B cell (primary cell): ENCODE data around the gene ST8SIA1. TPM values are rescaled to one million over a fixed set of nuclear protein-coding genes. Genes with fewer than 3 reads are reported as not detected.

ENCODE experiments used
- ATAC-seq: fragments of 200-7000 bp; cut with Tn5 transposase; one replicate; pipeline ENCODE4 v1.10.0; 2021; ENCODE audit warnings: low read depth, mild to moderate bottlenecking, moderate number of reproducible peaks, moderate library complexity
- CTCF ChIA-PET: fragments of 350-600 bp; sonication (Branson Sonifier 250); formaldehyde crosslinking; loops from one replicate; lab custom pipeline; 2021; ENCODE audit warnings: antibody characterized with exemption, inconsistent platforms; lab: Charles Lee
- POLR2A ChIA-PET: fragments of 350-600 bp; sonication (Branson Sonifier 250); formaldehyde crosslinking; loops from one replicate; lab custom pipeline; 2021; ENCODE audit warnings: antibody characterized with exemption; lab: Charles Lee
- DNase-seq: peaks from one replicate; pipeline ENCODE4 v3.0.0; 2013
- H2AFZ ChIP-seq: 2 replicates; pipeline ENCODE4 v1.6.1; 2012; ENCODE audit warnings: mild to moderate bottlenecking, low read depth, low read length; ENCODE audit not compliant: insufficient read depth, poor library complexity, severe bottlenecking
- H3K27ac ChIP-seq, 2 donors: 1 replicate in 1 of 2; 2 replicates in 1 of 2; pipeline ENCODE4 v1.5.1; 2012 to 2013; ENCODE audit warnings: low read length in 2 of 2, mild to moderate bottlenecking in 2 of 2, moderate library complexity in 1 of 2
- H3K27me3 ChIP-seq, 4 experiments: fragments of 200-600 bp in 1 of 4; sonication (generic) in 1 of 4; replicated peaks in 1 of 4; 1 replicate in 2 of 4; 2 replicates in 2 of 4; pipeline versions ENCODE4 v1.6.1 to v1.7.0; 2013 to 2016; ENCODE audit warnings: low read length in 3 of 4, mild to moderate bottlenecking in 2 of 4, mixed read lengths in 1 of 4, moderate library complexity in 1 of 4; ENCODE audit not compliant: insufficient read depth in 4 of 4, control insufficient read depth in 3 of 4; ENCODE audit errors: control extremely low read depth in 1 of 4
- H3K36me3 ChIP-seq, 2 experiments: replicated peaks in 1 of 2; 1 replicate in 1 of 2; 2 replicates in 1 of 2; pipeline versions ENCODE4 v1.6.1 to v1.7.1; 2013; ENCODE audit warnings: low read length in 1 of 2; ENCODE audit not compliant: insufficient read depth in 2 of 2, control insufficient read depth in 1 of 2; ENCODE audit errors: control extremely low read depth in 1 of 2, extremely low read depth in 1 of 2
- H3K4me1 ChIP-seq, 2 donors: fragments of 200-600 bp in 1 of 2; sonication (generic) in 1 of 2; 1 replicate in 1 of 2; 2 replicates in 1 of 2; pipeline versions ENCODE4 v1.5.1 to v1.6.1; 2013 to 2017; ENCODE audit warnings: low read length in 2 of 2; ENCODE audit not compliant: control insufficient read depth in 2 of 2, insufficient read depth in 2 of 2
- H3K4me2 ChIP-seq: replicated peaks from 2 replicates; pipeline ENCODE3; 2012; ENCODE audit warnings: mild to moderate bottlenecking, low read depth, low read length; ENCODE audit not compliant: poor library complexity, severe bottlenecking
- H3K4me3 ChIP-seq, 5 experiments: fragments of 200-600 bp in 1 of 5; sonication (generic) in 1 of 5; 1 replicate in 3 of 5; 2 replicates in 2 of 5; pipeline versions ENCODE4 v1.5.1 to v1.7.0; 2011 to 2016; ENCODE audit warnings: low read length in 4 of 5, mild to moderate bottlenecking in 4 of 5, low read depth in 2 of 5, control low read depth in 1 of 5, moderate library complexity in 1 of 5; ENCODE audit not compliant: insufficient read depth in 1 of 5; ENCODE audit errors: control extremely low read depth in 1 of 5, extremely low read depth in 1 of 5
- H3K79me2 ChIP-seq: fragments of 200-600 bp; sonication (generic); one replicate; pipeline ENCODE4 v1.6.0; 2016; ENCODE audit warnings: low read length; ENCODE audit not compliant: control insufficient read depth, insufficient read depth
- H3K9ac ChIP-seq: fragments of 200-600 bp; sonication (generic); 2 replicates; pipeline ENCODE4 v1.6.1; 2017; ENCODE audit warnings: mild to moderate bottlenecking, low read length, moderate library complexity
- H3K9me3 ChIP-seq, 3 donors: one replicate each; pipeline versions ENCODE4 v1.6.1 to v1.7.1; 2013; ENCODE audit warnings: low read length in 2 of 3; ENCODE audit not compliant: control insufficient read depth in 2 of 3, insufficient read depth in 1 of 3; ENCODE audit errors: control extremely low read depth in 1 of 3
- H4K20me1 ChIP-seq: 2 replicates; pipeline ENCODE4 v1.6.0; 2012; ENCODE audit warnings: mild to moderate bottlenecking, low read length; ENCODE audit not compliant: insufficient read depth, control insufficient read depth, poor library complexity, severe bottlenecking
- H3K27ac Mint-ChIP-seq: one replicate; pipeline ENCODE4 v1.8.0; 2021; ENCODE audit warnings: mixed read lengths
- H3K27me3 Mint-ChIP-seq: one replicate; pipeline ENCODE4 v1.8.0; 2021; ENCODE audit warnings: mixed read lengths
- H3K4me1 Mint-ChIP-seq: one replicate; pipeline ENCODE4 v1.8.0; 2021; ENCODE audit warnings: mixed read lengths
- H3K4me3 Mint-ChIP-seq: one replicate; pipeline ENCODE4 v1.8.0; 2021; ENCODE audit warnings: mixed read lengths
- H3K9me3 Mint-ChIP-seq: one replicate; pipeline ENCODE4 v1.8.0; 2022; ENCODE audit warnings: mixed read lengths; ENCODE audit not compliant: insufficient read depth
- EZH2 ChIP-seq: IDR thresholded peaks from 2 replicates; pipeline ENCODE4 v1.6.1; 2012; ENCODE audit warnings: borderline replicate concordance, low read depth, mild to moderate bottlenecking, moderate library complexity, low read length; ENCODE audit not compliant: insufficient read depth, poor library complexity, severe bottlenecking
- WGBS: methylation state at CpG from one replicate; pipeline ENCODE4 v1.1.5; 2013; ENCODE audit warnings: missing lambda C conversion rate; ENCODE audit not compliant: insufficient coverage; 5-methylcytosine and 5-hydroxymethylcytosine counted together
- intact Hi-C: fragments of 100-400 bp; cut with micrococcal nuclease; formaldehyde crosslinking; loops from one replicate; pipeline ENCODE4 v1.10.0; 2022
- polyA plus RNA-seq: library from polyadenylated mRNA; depleted of rRNA; stranded (reverse); fragments of >200 nt; gene quantifications from 2 replicates; pipeline ENCODE4 v1.2.3, GENCODE V29; 2012
- total RNA-seq, 2 donors: library from RNA; stranded (reverse); fragments of 120-200 nt in 1 of 2; gene quantifications; 1 replicate in 1 of 2; 2 replicates in 1 of 2; pipeline versions ENCODE4 v1.2.3 to v1.2.4, GENCODE V29; 2013 to 2022
- TF ChIP-seq, protein P1 (sequence below): fragments of 200-600 bp; IDR thresholded peaks from one replicate; pipeline ENCODE4 v1.8.0; 2022; ENCODE audit warnings: antibody characterized with exemption, mild to moderate bottlenecking

The ST8SIA1 gene
- total and polyA plus RNA-seq, 2 donors (not counting 1 experiment from before 2014, with no cell fraction given) = 0.02 to 0.04 TPM

DNA sequence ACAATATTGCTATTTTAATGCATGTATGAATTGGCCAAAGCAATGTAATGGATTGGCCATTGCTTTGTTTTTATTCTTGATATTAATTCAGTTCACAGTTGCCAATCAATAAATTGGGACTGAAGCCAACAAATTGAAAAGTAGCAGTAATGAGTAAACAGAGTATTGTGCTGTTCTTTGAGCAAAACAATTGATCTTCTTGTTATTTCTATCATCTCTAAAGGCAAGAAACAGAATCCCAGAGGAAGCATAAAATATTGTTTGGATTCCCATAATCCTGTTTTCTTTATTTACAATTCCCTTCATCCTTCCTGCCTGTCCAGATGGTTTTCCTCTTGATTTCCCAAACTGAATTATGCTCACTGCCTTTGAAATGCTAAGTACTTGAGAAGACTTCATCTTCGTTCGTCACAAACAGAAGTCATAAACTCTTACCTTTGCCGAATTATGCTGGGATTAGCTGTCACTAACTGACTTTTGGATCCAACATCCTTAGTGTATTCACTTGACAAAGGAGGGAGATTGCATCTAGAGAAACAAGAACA lies 85.9 kb downstream of the ST8SIA1 start:
- Histone ChIP-seq H3K4me2 (no peak overlapping the region), H3K79me2 (no peaks in the 10 kb centered on the region), H3K36me3 (no peaks in the 10 kb centered on the region), H3K4me3 (no peak overlapping the region), H3K27ac (no peak overlapping the region), H3K4me1 (no peaks in the 10 kb centered on the region), H4K20me1 (no peaks in the 10 kb centered on the region), H3K9ac (no peak overlapping the region), H3K27me3 (peaks cover 0 to 3% (median 0%) of the 10 kb centered on the region in 4 experiments), H2AFZ (no peak overlapping the region), H3K9me3 (no peaks in the 10 kb centered on the region)
- intact Hi-C loops = no loop called here
- WGBS = 92% methylated on average over 2 of the region's 3 CpGs
- Mint-ChIP-seq H3K27ac (no peak overlapping the region), H3K4me1 (no peaks in the 10 kb centered on the region), H3K4me3 (no peak overlapping the region), H3K9me3 (no peaks in the 10 kb centered on the region), H3K27me3 (peaks cover 7% of the 10 kb centered on the region)
- no peak for TF ChIP-seq EZH2
- TF ChIP-seq, protein P1, sequence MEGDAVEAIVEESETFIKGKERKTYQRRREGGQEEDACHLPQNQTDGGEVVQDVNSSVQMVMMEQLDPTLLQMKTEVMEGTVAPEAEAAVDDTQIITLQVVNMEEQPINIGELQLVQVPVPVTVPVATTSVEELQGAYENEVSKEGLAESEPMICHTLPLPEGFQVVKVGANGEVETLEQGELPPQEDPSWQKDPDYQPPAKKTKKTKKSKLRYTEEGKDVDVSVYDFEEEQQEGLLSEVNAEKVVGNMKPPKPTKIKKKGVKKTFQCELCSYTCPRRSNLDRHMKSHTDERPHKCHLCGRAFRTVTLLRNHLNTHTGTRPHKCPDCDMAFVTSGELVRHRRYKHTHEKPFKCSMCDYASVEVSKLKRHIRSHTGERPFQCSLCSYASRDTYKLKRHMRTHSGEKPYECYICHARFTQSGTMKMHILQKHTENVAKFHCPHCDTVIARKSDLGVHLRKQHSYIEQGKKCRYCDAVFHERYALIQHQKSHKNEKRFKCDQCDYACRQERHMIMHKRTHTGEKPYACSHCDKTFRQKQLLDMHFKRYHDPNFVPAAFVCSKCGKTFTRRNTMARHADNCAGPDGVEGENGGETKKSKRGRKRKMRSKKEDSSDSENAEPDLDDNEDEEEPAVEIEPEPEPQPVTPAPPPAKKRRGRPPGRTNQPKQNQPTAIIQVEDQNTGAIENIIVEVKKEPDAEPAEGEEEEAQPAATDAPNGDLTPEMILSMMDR = no peak
- ChIA-PET POLR2A (no interaction called here), CTCF (no interaction called here)
- ATAC-seq = no peak
- no peak for DNase-seq

GRCh38 chr12:22248121-22248520 lies 86.4 kb downstream of the ST8SIA1 start:
- CTCF ChIA-PET = no interaction called here
- H3K27me3 ChIP-seq = no peaks in the 10 kb centered on the region
- no peak for TF ChIP-seq EZH2
- TF ChIP-seq, protein P1 = no peak
- H3K9ac ChIP-seq = no peak overlapping the region
- no peak overlapping the region for H3K27ac ChIP-seq
- H2AFZ ChIP-seq = no peak overlapping the region
- no peaks in the 10 kb centered on the region for H3K79me2 ChIP-seq
- H3K9me3 ChIP-seq = no peaks in the 10 kb centered on the region
- no peaks in the 10 kb centered on the region for H4K20me1 ChIP-seq
- DNase-seq (no peak), ATAC-seq (no peak)
- no peak overlapping the region for H3K27ac Mint-ChIP-seq
- H3K4me3 ChIP-seq = no peak overlapping the region
- no peaks in the 10 kb centered on the region for H3K9me3 Mint-ChIP-seq
- no peaks in the 10 kb centered on the region for H3K36me3 ChIP-seq
- intact Hi-C loops = no loop called here
- H3K4me1 ChIP-seq = no peaks in the 10 kb centered on the region
- 84% methylated on average over 5 of the region's 6 CpGs for WGBS
- H3K27me3 Mint-ChIP-seq = peaks cover 7% of the 10 kb centered on the region
- H3K4me3 Mint-ChIP-seq = no peak overlapping the region
- H3K4me2 ChIP-seq = no peak overlapping the region
- POLR2A ChIA-PET = no interaction called here
- H3K4me1 Mint-ChIP-seq = no peaks in the 10 kb centered on the region
